Left lung (tissue), 14 donors: Measurements from ENCODE around the gene CHN1. TPM values are rescaled to one million over a fixed set of nuclear protein-coding genes. Genes with fewer than 3 reads are reported as not detected.
A peak's percentile ranks its signal among the peaks of the same experiment; 100 is the strongest.

ENCODE experiments used
- ATAC-seq: fragments of 200-7000 bp; cut with Tn5 transposase; one replicate; pipeline ENCODE4 v1.9.1; 2020; ENCODE audit warnings: moderate library complexity
- DNase-seq, 4 donors: peaks; one replicate each; pipeline ENCODE4 v3.0.0-alpha.2; 2013 to 2020
- H3K27ac ChIP-seq, 2 donors: fragments of 200-600 bp; sonication (generic) in 1 of 2; one replicate each; pipeline versions ENCODE4 v1.5.0 to v1.8.0; 2020 to 2021
- H3K27me3 ChIP-seq, 2 donors: fragments of 200-600 bp; sonication (generic) in 1 of 2; one replicate each; pipeline versions ENCODE4 v1.5.0 to v1.8.0; 2020 to 2021
- H3K36me3 ChIP-seq, 2 donors: fragments of 200-600 bp; sonication (generic) in 1 of 2; one replicate each; pipeline versions ENCODE4 v1.5.0 to v1.8.0; 2020 to 2021
- H3K4me1 ChIP-seq, 2 donors: fragments of 200-600 bp; one replicate each; pipeline ENCODE4 v1.8.0; 2021
- H3K4me3 ChIP-seq, 2 donors: fragments of 200-600 bp; sonication (generic) in 1 of 2; one replicate each; pipeline versions ENCODE4 v1.5.0 to v1.8.0; 2020 to 2021; ENCODE audit warnings: mild to moderate bottlenecking in 1 of 2
- H3K9me3 ChIP-seq, 2 donors: fragments of 200-600 bp; sonication (generic) in 1 of 2; one replicate each; pipeline versions ENCODE4 v1.5.0 to v1.8.0; 2020 to 2021
- CTCF ChIP-seq, 2 donors: fragments of 200-600 bp; sonication (generic) in 1 of 2; IDR thresholded peaks; one replicate each; pipeline versions ENCODE4 v1.5.0 to v1.8.0; 2021; ENCODE audit warnings: antibody characterized with exemption in 2 of 2
- intact Hi-C, 2 donors: fragments of 100-400 bp; cut with DNase I; formaldehyde crosslinking; loops; one replicate each; pipeline versions ENCODE4 v1.11.2 to v1.14.2; 2022
- long read RNA-seq, 12 donors: library from polyadenylated mRNA in 2 of 12; unstranded in 2 of 12; transcript quantifications; one replicate each; pipeline ENCODE4 v2.0.0 and lab custom pipeline, GENCODE V29; 2019 to 2026
- polyA plus RNA-seq, 6 donors: library from polyadenylated mRNA; unstranded; fragments of 120-200 nt; gene quantifications; one replicate each; pipeline ENCODE4 v1.2.1, GENCODE V29; 2013; ENCODE audit not compliant: insufficient read length in 6 of 6
- total RNA-seq, 2 donors: library from RNA; stranded (reverse); fragmentation: NEBNext Ultra II Directional; extraction: Animal tissue kit (Norgen Biotek cat#: 25700); gene quantifications; one replicate each; pipeline ENCODE4 v1.2.1, GENCODE V29; 2021
- donor health status: DM: no; HTN: yes; CAD: no.
- donor health status: DM: no; HTN: no; CAD: no.

CHN1 gene, protein sequence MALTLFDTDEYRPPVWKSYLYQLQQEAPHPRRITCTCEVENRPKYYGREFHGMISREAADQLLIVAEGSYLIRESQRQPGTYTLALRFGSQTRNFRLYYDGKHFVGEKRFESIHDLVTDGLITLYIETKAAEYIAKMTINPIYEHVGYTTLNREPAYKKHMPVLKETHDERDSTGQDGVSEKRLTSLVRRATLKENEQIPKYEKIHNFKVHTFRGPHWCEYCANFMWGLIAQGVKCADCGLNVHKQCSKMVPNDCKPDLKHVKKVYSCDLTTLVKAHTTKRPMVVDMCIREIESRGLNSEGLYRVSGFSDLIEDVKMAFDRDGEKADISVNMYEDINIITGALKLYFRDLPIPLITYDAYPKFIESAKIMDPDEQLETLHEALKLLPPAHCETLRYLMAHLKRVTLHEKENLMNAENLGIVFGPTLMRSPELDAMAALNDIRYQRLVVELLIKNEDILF
- total RNA-seq, result 10 to 100 TPM; 27.4 to 38.9 TPM
- polyA plus RNA-seq, result 100 to 1,000 TPM in 4 of 6 donors, 10 to 100 TPM in 2; 97.5 to 170 (median 108) TPM
- long read RNA-seq, donor 1, transcript CHN1-201 (7 exons, 2,047 nt), result major isoform, 17 of 18 reads
- long read RNA-seq, donor 1, partial matches to known transcripts, result 0 of 18 reads
- long read RNA-seq, donor 1, other reads (novel, unspliced or antisense), result 0 of 18 reads
- long read RNA-seq, donor 2, transcript CHN1-201 (7 exons, 2,047 nt), result major isoform, 15 of 19 reads
- long read RNA-seq, donor 2, partial matches to known transcripts, result 0 of 19 reads
- long read RNA-seq, donor 2, other reads (novel, unspliced or antisense), result 0 of 19 reads
- long read RNA-seq, donor 3, transcript CHN1-201 (7 exons, 2,047 nt), result major isoform, 21 of 30 reads
- long read RNA-seq, donor 3, partial matches to known transcripts, result 6 of 30 reads
- long read RNA-seq, donor 3, other reads (novel, unspliced or antisense), result 0 of 30 reads
- long read RNA-seq, donor 4, transcript CHN1-201 (7 exons, 2,047 nt), result major isoform, 17 of 22 reads
- long read RNA-seq, donor 4, partial matches to known transcripts, result 1 of 22 reads
- long read RNA-seq, donor 4, other reads (novel, unspliced or antisense), result 4 of 22 reads
- long read RNA-seq, donor 5, transcript CHN1-201 (7 exons, 2,047 nt), result major isoform, 19 of 22 reads
- long read RNA-seq, donor 5, partial matches to known transcripts, result 0 of 22 reads
- long read RNA-seq, donor 5, other reads (novel, unspliced or antisense), result 0 of 22 reads
- long read RNA-seq, donor 6, transcript CHN1-201 (7 exons, 2,047 nt), result major isoform, 15 of 19 reads
- long read RNA-seq, donor 6, partial matches to known transcripts, result 0 of 19 reads
- long read RNA-seq, donor 6, other reads (novel, unspliced or antisense), result 0 of 19 reads
- long read RNA-seq, donor 7, transcript CHN1-201 (7 exons, 2,047 nt), result major isoform, 10 of 15 reads
- long read RNA-seq, donor 7, partial matches to known transcripts, result 0 of 15 reads
- long read RNA-seq, donor 7, other reads (novel, unspliced or antisense), result 0 of 15 reads
- long read RNA-seq, donor 8, transcript CHN1-201 (7 exons, 2,047 nt), result major isoform, 11 of 13 reads
- long read RNA-seq, donor 8, partial matches to known transcripts, result 0 of 13 reads
- long read RNA-seq, donor 8, other reads (novel, unspliced or antisense), result 0 of 13 reads
- long read RNA-seq, donor 9, result 0 reads
- long read RNA-seq, donor 10, partial matches to known transcripts, result 0 of 3 reads
- long read RNA-seq, donor 10, other reads (novel, unspliced or antisense), result 2 of 3 reads
- long read RNA-seq, donor 11, partial matches to known transcripts, result 0 of 3 reads
- long read RNA-seq, donor 11, other reads (novel, unspliced or antisense), result 0 of 3 reads
- long read RNA-seq, donor 12, transcript CHN1-201 (7 exons, 2,047 nt), result major isoform, 10 of 11 reads
- long read RNA-seq, donor 12, partial matches to known transcripts, result 0 of 11 reads
- long read RNA-seq, donor 12, other reads (novel, unspliced or antisense), result 0 of 11 reads

DNA sequence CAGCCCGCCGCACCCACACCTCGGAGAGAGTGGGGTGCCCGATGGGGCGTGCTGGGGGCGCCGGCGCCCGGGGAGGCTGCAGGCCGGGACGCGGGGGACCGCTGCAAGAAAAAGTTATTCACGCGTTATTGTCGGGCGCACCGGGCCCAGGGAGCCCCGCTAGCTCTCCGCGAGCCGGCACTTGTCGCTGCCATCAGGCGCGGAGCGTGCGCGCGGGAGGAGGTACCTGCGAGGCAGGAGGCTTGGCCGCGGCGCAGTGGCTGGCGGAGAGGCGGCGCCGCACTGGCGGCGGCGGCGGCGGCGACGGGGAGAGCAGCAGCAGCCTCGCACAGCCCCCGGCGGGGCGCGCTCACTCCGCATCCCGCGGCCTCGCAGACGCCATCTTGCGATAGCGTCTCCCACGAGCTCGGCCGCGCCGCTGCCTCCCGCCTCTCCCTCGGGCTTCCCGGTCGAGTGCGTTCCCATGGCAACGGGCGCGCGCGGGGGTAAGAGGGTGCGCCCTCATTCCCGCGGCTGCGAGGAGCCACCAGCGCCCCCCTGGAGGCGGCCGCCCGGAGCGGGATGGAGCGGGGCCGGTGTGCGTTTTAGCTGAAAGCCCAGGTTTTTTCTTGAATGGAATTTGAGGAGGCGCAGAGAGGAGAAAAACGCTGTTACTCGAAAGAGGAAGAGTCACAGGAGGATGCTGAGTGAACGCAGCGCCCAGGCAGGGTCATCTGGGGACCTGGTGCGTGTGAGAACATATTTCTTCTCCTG, at the start of gene CHN1:
Gene CHN1 (minus strand): TSS at position 402 of the 753 bp plus-strand sequence. CDS start 469 bp downstream, outside the sequence.
- no peak for TF ChIP-seq CTCF (IDR thresholded peaks at IDR 0.05)
- Histone ChIP-seq H3K9me3 (no peaks in the 10 kb centered on the region), H3K4me3 (peak within 1 kb of the TSS; percentile 58 to 62), H3K27me3 (peaks cover 47 to 82% of the 10 kb centered on the region in 2 donors), H3K27ac (peak within 1 kb of the TSS; percentile 52 to 82), H3K4me1 (peaks cover 0 to 14% of the 10 kb centered on the region in 2 donors), H3K36me3 (no peaks in the 10 kb centered on the region)
- intact Hi-C loops, result no loop called here
- peak; percentile 89 for ATAC-seq
- peak; percentile 65 to 88 (median 83) for DNase-seq

DNA sequence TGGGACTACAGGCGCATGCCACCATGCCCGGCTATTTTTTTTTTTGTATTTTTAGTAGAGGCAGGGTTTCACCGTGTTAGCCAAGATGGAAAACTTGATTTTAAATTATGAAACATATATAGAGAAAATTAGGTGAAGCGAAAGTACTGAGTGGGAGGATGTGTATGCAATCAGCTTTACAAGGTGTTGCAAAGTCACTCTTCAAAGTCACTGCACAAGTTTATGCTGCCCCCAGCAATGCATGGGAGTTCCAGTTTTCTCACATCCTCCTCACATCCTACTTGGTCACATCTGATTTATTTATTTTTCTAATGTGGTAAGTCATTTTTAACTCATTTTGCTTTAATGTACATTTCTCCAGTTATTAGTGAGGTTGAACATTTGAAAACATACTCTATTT, 49.2 kb upstream of the CHN1 start:
- Histone ChIP-seq H3K4me1 (no peaks in the 10 kb centered on the region), H3K27me3 (no peaks in the 10 kb centered on the region), H3K9me3 (no peaks in the 10 kb centered on the region), H3K36me3 (peaks cover 0 to 3% of the 10 kb centered on the region in 2 donors), H3K27ac (no peak overlapping the region), H3K4me3 (no peak overlapping the region)
- DNase-seq (no peak), ATAC-seq (no peak)
- TF ChIP-seq CTCF (IDR thresholded peaks at IDR 0.05), result no peak
- intact Hi-C loops, result no loop called here

DNA sequence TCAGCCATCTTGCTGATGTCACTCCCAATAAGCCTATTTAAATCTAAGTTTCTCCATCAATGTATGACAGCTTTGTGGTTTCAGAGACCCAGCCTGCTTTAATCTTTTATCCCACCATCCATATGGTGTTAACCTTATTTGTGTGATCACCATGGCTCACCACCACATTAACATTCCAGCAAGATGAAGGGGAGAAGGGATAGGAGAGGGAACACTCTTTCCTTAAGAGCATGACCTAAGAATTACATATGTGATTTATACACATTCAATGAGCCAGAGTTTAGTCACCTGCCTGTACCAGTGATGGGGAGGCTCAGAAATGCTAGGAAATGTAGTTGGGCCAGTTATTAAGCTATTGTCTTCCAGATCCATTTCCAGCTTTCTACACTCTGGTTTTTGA, 44.5 kb upstream of the CHN1 start:
- DNase-seq, result no peak
- no peak for ATAC-seq
- Histone ChIP-seq H3K9me3 (no peaks in the 10 kb centered on the region), H3K27ac (no peak overlapping the region), H3K4me1 (no peaks in the 10 kb centered on the region), H3K36me3 (no peaks in the 10 kb centered on the region), H3K27me3 (no peaks in the 10 kb centered on the region), H3K4me3 (no peak overlapping the region)
- intact Hi-C loops, result no loop called here
- TF ChIP-seq CTCF (IDR thresholded peaks at IDR 0.05), result no peak

- Histone ChIP-seq H3K27ac (no peak overlapping the region), H3K4me3 (no peak overlapping the region), H3K4me1 (no peaks in the 10 kb centered on the region), H3K9me3 (no peaks in the 10 kb centered on the region), H3K27me3 (no peaks in the 10 kb centered on the region), H3K36me3 (no peaks in the 10 kb centered on the region)
- intact Hi-C loops, result no loop called here
- DNase-seq (no peak), ATAC-seq (no peak)
- no peak for TF ChIP-seq CTCF (IDR thresholded peaks at IDR 0.05)
Observed at GRCh38 chr2:175048275-175048674, 43.1 kb upstream of the CHN1 start.
